A549 (cell line): ENCODE measurements around the gene SELENOP. TPM values are rescaled to one million over a fixed set of nuclear protein-coding genes. Genes with fewer than 3 reads are reported as not detected.
A peak's percentile ranks its signal among the peaks of the same experiment; 100 is the strongest.

Experiments used
- ATAC-seq, 2 experiments: fragments of 200-7000 bp in 1 of 2; fragments of >200 bp in 1 of 2; cut with Nextera tagmentation in 1 of 2; cut with Tn5 transposase in 1 of 2; 3 replicates each; pipeline versions ENCODE4 v1.8.0 to v1.9.1; 2018 to 2020; ENCODE audit warnings: mild to moderate bottlenecking in 1 of 2, moderate library complexity in 1 of 2
- CTCF ChIA-PET: fragments of 300-600 bp; sonication (Branson Sonifier 250); formaldehyde crosslinking; extraction: SDS; loops from one replicate; lab custom pipeline; 2021; ENCODE audit warnings: antibody characterized with exemption, inconsistent platforms; lab: Yijun Ruan, JAX
- POLR2A ChIA-PET: fragments of 350-600 bp; formaldehyde crosslinking; extraction: SDS; loops from one replicate; lab custom pipeline; 2021; ENCODE audit warnings: antibody characterized with exemption, inconsistent platforms; lab: Yijun Ruan, JAX
- DNase-seq, 2 experiments: peaks; one replicate each; pipeline versions ENCODE4 v3.0.0 to v3.0.0-alpha.2; 2011 to 2016; ENCODE audit warnings: low read depth in 1 of 2, low spot score in 1 of 2
- FAIRE-seq: peaks from 2 replicates; lab custom pipeline; 2011; peaks lifted over from hg19 to GRCh38; lab: Jason Lieb, UNC
- H3K27ac ChIP-seq, 2 experiments: fragments of >200 bp; sonication (Bioruptor Twin); formaldehyde crosslinking; 3 replicates each; pipeline ENCODE4 v1.5.1; 2016 to 2017
- H3K4me1 ChIP-seq: fragments of >200 bp; sonication (Bioruptor Twin); formaldehyde crosslinking; 3 replicates; pipeline ENCODE4 v1.6.1; 2016
- H3K4me2 ChIP-seq: fragments of >200 bp; sonication (Bioruptor Twin); formaldehyde crosslinking; 3 replicates; pipeline ENCODE4 v1.6.1; 2016
- H3K4me3 ChIP-seq: fragments of >200 bp; sonication (Bioruptor Twin); formaldehyde crosslinking; 3 replicates; pipeline ENCODE4 v1.5.1; 2016
- H3K9me3 ChIP-seq: fragments of >200 bp; sonication (Bioruptor Twin); formaldehyde crosslinking; 3 replicates; pipeline ENCODE4 v1.6.1; 2016
- BCL3 ChIP-seq: fragments of >200 bp; sonication (Bioruptor Twin); formaldehyde crosslinking; IDR thresholded peaks from 3 replicates; pipeline ENCODE4 v1.6.1; 2016
- CEBPB ChIP-seq, 2 experiments: fragments of >200 bp in 1 of 2; sonication (Bioruptor Twin) in 1 of 2; formaldehyde crosslinking in 1 of 2; IDR thresholded peaks; 2 replicates each; pipeline ENCODE4 v1.6.1; 2012 to 2016
- EHMT2 ChIP-seq: fragments of 200-600 bp; sonication (generic); IDR thresholded peaks from 2 replicates; pipeline ENCODE4 v1.6.1; 2016; ENCODE audit warnings: antibody characterized with exemption, low read depth, mild to moderate bottlenecking, moderate library complexity
- FOSB ChIP-seq: fragments of 250-450 bp; sonication (Bioruptor Pico); IDR thresholded peaks from 2 replicates; pipeline ENCODE4 v1.5.0; 2020; ENCODE audit warnings: mild to moderate bottlenecking, moderate library complexity
- FOSL2 ChIP-seq, 2 experiments: fragments of 450-650 bp in 1 of 2; fragments of >200 bp in 1 of 2; sonication (Bioruptor Twin) in 1 of 2; formaldehyde crosslinking; IDR thresholded peaks; 2 replicates each; pipeline versions ENCODE4 v1.5.0 to v1.6.1; 2016 to 2020; ENCODE audit warnings: mild to moderate bottlenecking in 1 of 2, moderate library complexity in 1 of 2
- FOXS1 ChIP-seq: fragments of 250-450 bp; sonication (Bioruptor Pico); IDR thresholded peaks from 2 replicates; pipeline ENCODE4 v1.5.0; 2020; ENCODE audit warnings: mild to moderate bottlenecking, moderate library complexity
- GATA3 ChIP-seq: IDR thresholded peaks from 2 replicates; pipeline ENCODE4 v1.6.1; 2012; ENCODE audit warnings: borderline replicate concordance
- HOXB5 ChIP-seq: fragments of 250-450 bp; sonication (Bioruptor Pico); IDR thresholded peaks from 2 replicates; pipeline ENCODE4 v1.5.0; 2020; ENCODE audit warnings: mild to moderate bottlenecking, moderate library complexity
- JUN ChIP-seq, 2 experiments: fragments of >200 bp; sonication (Bioruptor Twin); formaldehyde crosslinking; IDR thresholded peaks; 2 replicates in 1 of 2; 3 replicates in 1 of 2; pipeline ENCODE4 v1.6.1; 2016 to 2017
- KDM1A ChIP-seq: fragments of 200-600 bp; sonication (generic); IDR thresholded peaks from 2 replicates; pipeline ENCODE4 v1.6.1; 2016; ENCODE audit warnings: low read depth, mild to moderate bottlenecking
- KDM5A ChIP-seq: fragments of 200-600 bp; sonication (generic); IDR thresholded peaks from 2 replicates; pipeline ENCODE4 v1.6.1; 2016; ENCODE audit warnings: antibody characterized with exemption, mild to moderate bottlenecking
- NFE2L2 ChIP-seq: fragments of 150-350 bp; conservative IDR thresholded peaks from 2 replicates; pipeline ENCODE4 v1.6.1; 2014; ENCODE audit warnings: low read length
- NR3C1 ChIP-seq: fragments of >200 bp; sonication (Bioruptor Twin); formaldehyde crosslinking; IDR thresholded peaks from 3 replicates; pipeline ENCODE4 v1.6.1; 2017
- POLR2A ChIP-seq: IDR thresholded peaks from 2 replicates; pipeline ENCODE4 v1.6.1; 2012; ENCODE audit warnings: mild to moderate bottlenecking, low read length
- RARB ChIP-seq: fragments of 250-450 bp; sonication (Bioruptor Pico); IDR thresholded peaks from 2 replicates; pipeline ENCODE4 v1.8.0; 2021; ENCODE audit warnings: mild to moderate bottlenecking, moderate library complexity
- RCOR1 ChIP-seq: fragments of 150-350 bp; IDR thresholded peaks from 2 replicates; pipeline ENCODE4 v1.6.1; 2014; ENCODE audit warnings: antibody characterized with exemption, low read length, low read depth
- RFX5 ChIP-seq: fragments of 450-650 bp; IDR thresholded peaks from 2 replicates; pipeline ENCODE4 v1.7.1; 2014; ENCODE audit warnings: antibody characterized with exemption, mild to moderate bottlenecking, moderate library complexity
- RNF2 ChIP-seq: fragments of 200-600 bp; sonication (generic); IDR thresholded peaks from 2 replicates; pipeline ENCODE4 v1.6.1; 2016; ENCODE audit warnings: low read depth, mild to moderate bottlenecking, antibody characterized with exemption, moderate library complexity, borderline replicate concordance
- TP53 ChIP-seq: fragments of 250-450 bp; sonication (Bioruptor Pico); IDR thresholded peaks from 2 replicates; pipeline ENCODE4 v1.5.0; 2021; ENCODE audit warnings: mild to moderate bottlenecking, moderate library complexity
- ZNF302 ChIP-seq: fragments of 250-450 bp; sonication (Bioruptor Pico); IDR thresholded peaks from 2 replicates; pipeline ENCODE4 v1.9.0; 2021; ENCODE audit warnings: inconsistent platforms, mild to moderate bottlenecking, moderate library complexity
- ZSCAN20 ChIP-seq: fragments of 250-450 bp; sonication (Bioruptor Pico); IDR thresholded peaks from 2 replicates; pipeline ENCODE4 v1.8.0; 2022; ENCODE audit warnings: mild to moderate bottlenecking, moderate library complexity
- WGBS: methylation state at CpG from one replicate; pipeline ENCODE4 v1.1.6; 2017; ENCODE audit errors: missing lambda C conversion rate; 5-methylcytosine and 5-hydroxymethylcytosine counted together
- polyA plus RNA-seq, 4 experiments: library from polyadenylated mRNA; depleted of rRNA in 3 of 4; stranded (reverse); fragments of >200 nt; fragmentation: RNase III in 1 of 4; extraction: RNeasy Plus Mini Kit Qiagen cat#74134 plus additional on column Dnase treatment in 1 of 4; gene quantifications; 2 replicates in 3 of 4; 3 replicates in 1 of 4; pipeline ENCODE4 v1.2.3, GENCODE V29; 2011 to 2017
- TF ChIP-seq, protein P1 (sequence below): IDR thresholded peaks from 2 replicates; pipeline ENCODE4 v1.6.1; 2012; ENCODE audit warnings: low read depth, borderline replicate concordance
- TF ChIP-seq, protein P2 (sequence below): fragments of 200-600 bp; sonication (generic); IDR thresholded peaks from 2 replicates; pipeline ENCODE4 v1.6.1; 2016; ENCODE audit warnings: antibody characterized with exemption, mild to moderate bottlenecking, moderate library complexity
- TF ChIP-seq, protein P3 (sequence below): fragments of >200 bp; sonication (Bioruptor Twin); formaldehyde crosslinking; IDR thresholded peaks from 2 replicates; pipeline ENCODE4 v1.6.1; 2016
- TF ChIP-seq, protein P4 (sequence below): fragments of 250-450 bp; sonication (Bioruptor Pico); IDR thresholded peaks from 2 replicates; pipeline ENCODE4 v1.5.0; 2021; ENCODE audit warnings: mild to moderate bottlenecking, moderate library complexity, borderline replicate concordance

Gene SELENOP
- polyA plus RNA-seq, 2 of the 4 experiments (the other 2 are of a cell fraction), result 0.17 to 0.96 TPM

DNA sequence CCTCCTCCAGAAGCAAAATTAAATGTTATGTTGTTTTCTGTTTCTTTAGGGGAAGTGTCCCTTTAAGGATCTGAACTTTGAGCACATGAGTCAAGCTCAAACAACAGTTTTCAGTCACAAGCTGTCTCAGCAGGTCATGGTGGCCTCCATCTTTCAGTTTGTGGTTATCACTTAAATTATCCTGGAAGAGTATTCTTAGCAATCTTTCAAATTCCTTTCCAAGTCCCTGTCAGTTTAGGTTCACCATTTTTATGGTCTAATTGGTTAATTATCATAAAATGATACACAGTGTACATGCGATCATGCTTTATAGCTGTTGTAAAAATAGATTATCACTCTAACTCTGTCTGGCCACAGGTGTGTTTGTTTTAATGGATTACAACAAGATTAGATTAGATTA is 43.1 kb upstream of the SELENOP start:
- H3K4me1 ChIP-seq, result no peaks in the 10 kb centered on the region
- ChIA-PET POLR2A (no interaction called here), CTCF (no interaction called here)
- DNase-seq, result peak in 1 of 2 experiments; percentile 6
- WGBS, result 89% methylated on average over 1 of the region's 1 CpG
- H3K4me2 ChIP-seq, result no peak overlapping the region
- no peak for ATAC-seq
- no peak overlapping the region for H3K4me3 ChIP-seq
- no peak for TF ChIP-seq JUN (IDR thresholded peaks at IDR 0.05)
- TF ChIP-seq FOXS1 (CRISPR knock-in tag), result no peak
- no peak for TF ChIP-seq EHMT2
- TF ChIP-seq, protein P1, sequence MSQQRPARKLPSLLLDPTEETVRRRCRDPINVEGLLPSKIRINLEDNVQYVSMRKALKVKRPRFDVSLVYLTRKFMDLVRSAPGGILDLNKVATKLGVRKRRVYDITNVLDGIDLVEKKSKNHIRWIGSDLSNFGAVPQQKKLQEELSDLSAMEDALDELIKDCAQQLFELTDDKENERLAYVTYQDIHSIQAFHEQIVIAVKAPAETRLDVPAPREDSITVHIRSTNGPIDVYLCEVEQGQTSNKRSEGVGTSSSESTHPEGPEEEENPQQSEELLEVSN, result no peak
- TF ChIP-seq TP53 (CRISPR knock-in tag), result no peak
- no peak for TF ChIP-seq RFX5
- TF ChIP-seq RARB (CRISPR knock-in tag), result no peak
- no peak for TF ChIP-seq NFE2L2
- TF ChIP-seq, protein P2, sequence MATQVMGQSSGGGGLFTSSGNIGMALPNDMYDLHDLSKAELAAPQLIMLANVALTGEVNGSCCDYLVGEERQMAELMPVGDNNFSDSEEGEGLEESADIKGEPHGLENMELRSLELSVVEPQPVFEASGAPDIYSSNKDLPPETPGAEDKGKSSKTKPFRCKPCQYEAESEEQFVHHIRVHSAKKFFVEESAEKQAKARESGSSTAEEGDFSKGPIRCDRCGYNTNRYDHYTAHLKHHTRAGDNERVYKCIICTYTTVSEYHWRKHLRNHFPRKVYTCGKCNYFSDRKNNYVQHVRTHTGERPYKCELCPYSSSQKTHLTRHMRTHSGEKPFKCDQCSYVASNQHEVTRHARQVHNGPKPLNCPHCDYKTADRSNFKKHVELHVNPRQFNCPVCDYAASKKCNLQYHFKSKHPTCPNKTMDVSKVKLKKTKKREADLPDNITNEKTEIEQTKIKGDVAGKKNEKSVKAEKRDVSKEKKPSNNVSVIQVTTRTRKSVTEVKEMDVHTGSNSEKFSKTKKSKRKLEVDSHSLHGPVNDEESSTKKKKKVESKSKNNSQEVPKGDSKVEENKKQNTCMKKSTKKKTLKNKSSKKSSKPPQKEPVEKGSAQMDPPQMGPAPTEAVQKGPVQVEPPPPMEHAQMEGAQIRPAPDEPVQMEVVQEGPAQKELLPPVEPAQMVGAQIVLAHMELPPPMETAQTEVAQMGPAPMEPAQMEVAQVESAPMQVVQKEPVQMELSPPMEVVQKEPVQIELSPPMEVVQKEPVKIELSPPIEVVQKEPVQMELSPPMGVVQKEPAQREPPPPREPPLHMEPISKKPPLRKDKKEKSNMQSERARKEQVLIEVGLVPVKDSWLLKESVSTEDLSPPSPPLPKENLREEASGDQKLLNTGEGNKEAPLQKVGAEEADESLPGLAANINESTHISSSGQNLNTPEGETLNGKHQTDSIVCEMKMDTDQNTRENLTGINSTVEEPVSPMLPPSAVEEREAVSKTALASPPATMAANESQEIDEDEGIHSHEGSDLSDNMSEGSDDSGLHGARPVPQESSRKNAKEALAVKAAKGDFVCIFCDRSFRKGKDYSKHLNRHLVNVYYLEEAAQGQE, result no peak
- TF ChIP-seq, protein P3, sequence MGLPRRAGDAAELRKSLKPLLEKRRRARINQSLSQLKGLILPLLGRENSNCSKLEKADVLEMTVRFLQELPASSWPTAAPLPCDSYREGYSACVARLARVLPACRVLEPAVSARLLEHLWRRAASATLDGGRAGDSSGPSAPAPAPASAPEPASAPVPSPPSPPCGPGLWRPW, result no peak
- no peak for TF ChIP-seq GATA3
- TF ChIP-seq NR3C1, result no peak
- TF ChIP-seq HOXB5 (CRISPR knock-in tag), result no peak
- TF ChIP-seq POLR2A, result no peak
- FAIRE-seq, result no peak
- no peak overlapping the region for H3K27ac ChIP-seq
- H3K9me3 ChIP-seq, result no peaks in the 10 kb centered on the region

- ChIA-PET CTCF (no interaction called here), POLR2A (no interaction called here)
- Histone ChIP-seq H3K4me1 (no peaks in the 10 kb centered on the region), H3K4me3 (no peak overlapping the region)
- 61% methylated on average over 1 of the region's 1 CpG for WGBS
- TF ChIP-seq FOSL2 (IDR thresholded peaks at IDR 0.05) (no peak), FOSL2 (CRISPR knock-in tag; IDR thresholded peaks at IDR 0.05) (no peak), BCL3 (no peak), CEBPB (IDR thresholded peaks at IDR 0.05) (no peak), FOSB (no peak), ZSCAN20 (no peak), RCOR1 (no peak), ZNF302 (no peak), KDM1A (no peak), RFX5 (no peak), POLR2A (no peak), JUN (IDR thresholded peaks at IDR 0.05) (no peak), KDM5A (no peak), RNF2 (no peak)
- TF ChIP-seq, protein P4, sequence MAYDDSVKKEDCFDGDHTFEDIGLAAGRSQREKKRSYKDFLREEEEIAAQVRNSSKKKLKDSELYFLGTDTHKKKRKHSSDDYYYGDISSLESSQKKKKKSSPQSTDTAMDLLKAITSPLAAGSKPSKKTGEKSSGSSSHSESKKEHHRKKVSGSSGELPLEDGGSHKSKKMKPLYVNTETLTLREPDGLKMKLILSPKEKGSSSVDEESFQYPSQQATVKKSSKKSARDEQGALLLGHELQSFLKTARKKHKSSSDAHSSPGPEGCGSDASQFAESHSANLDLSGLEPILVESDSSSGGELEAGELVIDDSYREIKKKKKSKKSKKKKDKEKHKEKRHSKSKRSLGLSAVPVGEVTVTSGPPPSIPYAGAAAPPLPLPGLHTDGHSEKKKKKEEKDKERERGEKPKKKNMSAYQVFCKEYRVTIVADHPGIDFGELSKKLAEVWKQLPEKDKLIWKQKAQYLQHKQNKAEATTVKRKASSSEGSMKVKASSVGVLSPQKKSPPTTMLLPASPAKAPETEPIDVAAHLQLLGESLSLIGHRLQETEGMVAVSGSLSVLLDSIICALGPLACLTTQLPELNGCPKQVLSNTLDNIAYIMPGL (CRISPR knock-in tag), result no peak
- TF ChIP-seq, all 56 proteins: peak for 0
- FAIRE-seq (no peak), ATAC-seq (no peak), DNase-seq (no peak)
- no peak overlapping the region for H3K27ac ChIP-seq
- no peaks in the 10 kb centered on the region for H3K9me3 ChIP-seq
- H3K4me2 ChIP-seq, result no peak overlapping the region
Measured at GRCh38 chr5:42852826-42853225, 41.1 kb upstream of the SELENOP start.
